Loucy (cell line): Measurements from ENCODE around the gene FOXL3.

Experiments
- CTCF ChIP-seq: fragments of 200-600 bp; sonication (generic); conservative IDR thresholded peaks from 2 replicates; pipeline ENCODE4 v1.5.1; 2014; ENCODE audit warnings: mild to moderate bottlenecking, antibody characterized with exemption, low read length
- EZH2phosphoT487 ChIP-seq: fragments of 200-600 bp; IDR thresholded peaks from 2 replicates; pipeline ENCODE4 v1.6.1; 2018; ENCODE audit warnings: antibody characterized with exemption, mild to moderate bottlenecking, moderate library complexity, borderline replicate concordance

DNA sequence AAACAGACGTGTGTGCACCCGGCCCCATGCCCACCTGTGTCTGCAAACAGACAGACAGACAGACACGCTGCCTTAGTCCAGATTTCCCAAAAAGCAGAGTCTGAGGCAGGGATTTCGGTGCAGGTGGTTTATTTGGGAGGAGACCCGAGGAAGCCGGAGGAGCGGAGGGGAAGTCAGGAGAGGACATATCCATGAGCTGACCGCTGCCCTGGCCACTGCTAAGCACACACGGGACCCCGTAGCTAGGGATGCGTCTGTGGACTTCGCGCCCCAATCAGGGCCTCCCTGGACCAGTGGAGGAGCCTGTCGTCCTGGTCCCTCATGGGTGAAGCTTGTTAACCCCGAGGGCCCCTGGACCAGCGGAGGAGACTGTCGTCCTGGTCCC lies 47.6 kb downstream of the FOXL3 start:
- no peak for TF ChIP-seq CTCF
- TF ChIP-seq EZH2phosphoT487, result no peak
